PC-3 (cell line): Measurements from ENCODE around the gene RETREG1. TPM values are rescaled to one million over a fixed set of nuclear protein-coding genes. Genes with fewer than 3 reads are reported as not detected.

ENCODE experiments used
- ATAC-seq: fragments of 200-7000 bp; cut with Tn5 transposase; 2 replicates; pipeline ENCODE4 v1.9.1; 2020; ENCODE audit warnings: mild to moderate bottlenecking, moderate library complexity
- BruUV-seq: library from RNA; stranded (reverse); fragments of 400-500 nt; replicated peaks from 2 replicates; lab custom pipeline; 2021; lab: Mats Ljungman, UMichigan
- CTCF ChIA-PET: fragments of 300-600 bp; sonication (Branson Sonifier 250); formaldehyde crosslinking; loops from one replicate; lab custom pipeline; 2022; ENCODE audit warnings: antibody characterized with exemption; lab: Charles Lee
- POLR2A ChIA-PET: fragments of 300-600 bp; sonication (Branson Sonifier 250); formaldehyde crosslinking; loops from one replicate; lab custom pipeline; 2022; ENCODE audit warnings: antibody characterized with exemption; ENCODE audit not compliant: unreplicated experiment; lab: Charles Lee
- DNase-seq: peaks from one replicate; pipeline ENCODE4 v3.0.0-alpha.2; 2015
- H2AFZ ChIP-seq: fragments of 300-600 bp; sonication (generic); 2 replicates; pipeline ENCODE4 v1.6.0; 2016; ENCODE audit warnings: antibody characterized with exemption, low read length
- H3F3A ChIP-seq: fragments of 300-600 bp; sonication (generic); one replicate; pipeline ENCODE4 v1.6.0; 2017; ENCODE audit warnings: antibody characterized with exemption, low read length, control low read depth, mild to moderate bottlenecking; ENCODE audit not compliant: unreplicated experiment
- H3K27ac ChIP-seq: fragments of 300-600 bp; sonication (generic); 2 replicates; pipeline ENCODE4 v1.5.1; 2016; ENCODE audit warnings: mild to moderate bottlenecking, low read length
- H3K27me3 ChIP-seq: fragments of 300-600 bp; sonication (generic); 2 replicates; pipeline ENCODE4 v1.6.1; 2016; ENCODE audit warnings: low read length, mixed read lengths
- H3K36me3 ChIP-seq: fragments of 300-600 bp; sonication (generic); 2 replicates; pipeline ENCODE4 v1.6.1; 2016; ENCODE audit warnings: low read depth, mixed run types, low read length, mixed read lengths
- H3K4me1 ChIP-seq: fragments of 300-600 bp; sonication (generic); 2 replicates; pipeline ENCODE4 v1.5.1; 2016; ENCODE audit warnings: low read length; ENCODE audit not compliant: insufficient read depth
- H3K4me2 ChIP-seq: fragments of 300-600 bp; sonication (generic); 2 replicates; pipeline ENCODE4 v1.6.0; 2016; ENCODE audit warnings: low read length
- H3K4me3 ChIP-seq: fragments of 300-600 bp; sonication (generic); 2 replicates; pipeline ENCODE4 v1.5.1; 2016; ENCODE audit warnings: mild to moderate bottlenecking, low read length, mixed read lengths
- H3K79me2 ChIP-seq: fragments of 300-600 bp; sonication (generic); 2 replicates; pipeline ENCODE4 v1.6.1; 2017; ENCODE audit warnings: low read length, mixed read lengths
- H3K9ac ChIP-seq: fragments of 300-600 bp; sonication (generic); 2 replicates; pipeline ENCODE4 v1.6.0; 2016; ENCODE audit warnings: mild to moderate bottlenecking, low read length
- H3K9me2 ChIP-seq: fragments of 300-600 bp; sonication (generic); replicated peaks from 2 replicates; pipeline ENCODE4 v1.6.1; 2016; ENCODE audit warnings: mixed run types, low read length, mixed read lengths
- H3K9me3 ChIP-seq: fragments of 300-600 bp; sonication (generic); 2 replicates; pipeline ENCODE4 v1.6.1; 2016; ENCODE audit warnings: low read length, mixed read lengths
- H4K20me1 ChIP-seq: fragments of 300-600 bp; sonication (generic); 2 replicates; pipeline ENCODE4 v1.6.1; 2016; ENCODE audit warnings: low read length, mixed read lengths
- EZH2 ChIP-seq: fragments of 300-600 bp; sonication (generic); IDR thresholded peaks from one replicate; pipeline ENCODE4 v1.6.1; 2017; ENCODE audit warnings: antibody characterized with exemption, mild to moderate bottlenecking, low read length; ENCODE audit not compliant: unreplicated experiment
- EZH2phosphoT487 ChIP-seq: fragments of 300-600 bp; sonication (generic); IDR thresholded peaks from 2 replicates; pipeline ENCODE4 v1.6.1; 2018; ENCODE audit warnings: mild to moderate bottlenecking, antibody characterized with exemption, low read length, borderline replicate concordance
- intact Hi-C: fragments of 100-400 bp; cut with micrococcal nuclease; formaldehyde crosslinking; loops from 2 replicates; pipeline ENCODE4 v1.9.0; 2023
- total RNA-seq: library from RNA; depleted of rRNA; stranded (reverse); fragments of >200 nt; gene quantifications from 2 replicates; pipeline ENCODE4 v1.2.3, GENCODE V29; 2014
- TF ChIP-seq, protein P1 (sequence below): fragments of 300-600 bp; sonication (generic); conservative IDR thresholded peaks from 2 replicates; pipeline ENCODE4 v1.5.1; 2017; ENCODE audit warnings: antibody characterized with exemption, low read depth, mild to moderate bottlenecking, low read length

RETREG1 gene
- total RNA-seq, 1 experiment from 2014 or later, result 1.7 TPM

- H3K4me1 ChIP-seq, result no peaks in the 10 kb centered on the region
- H3K79me2 ChIP-seq, result no peaks in the 10 kb centered on the region
- intact Hi-C loops, result no loop called here
- H3F3A ChIP-seq, result no peaks in the 10 kb centered on the region
- no peaks in the 10 kb centered on the region for H3K27me3 ChIP-seq
- no peak overlapping the region for H2AFZ ChIP-seq
- no peak overlapping the region for H3K9ac ChIP-seq
- BruUV-seq, result no TSS peak
- ChIA-PET CTCF (no interaction called here), POLR2A (no interaction called here)
- no peak overlapping the region for H3K4me2 ChIP-seq
- no peak overlapping the region for H3K27ac ChIP-seq
- ATAC-seq (no peak), DNase-seq (no peak)
- no peak overlapping the region for H3K4me3 ChIP-seq
- H3K9me2 ChIP-seq, result no peaks in the 10 kb centered on the region
- H4K20me1 ChIP-seq, result no peaks in the 10 kb centered on the region
- peaks cover 19% of the 10 kb centered on the region for H3K36me3 ChIP-seq
- no peaks in the 10 kb centered on the region for H3K9me3 ChIP-seq
- TF ChIP-seq EZH2phosphoT487, result no peak
- TF ChIP-seq, protein P1, sequence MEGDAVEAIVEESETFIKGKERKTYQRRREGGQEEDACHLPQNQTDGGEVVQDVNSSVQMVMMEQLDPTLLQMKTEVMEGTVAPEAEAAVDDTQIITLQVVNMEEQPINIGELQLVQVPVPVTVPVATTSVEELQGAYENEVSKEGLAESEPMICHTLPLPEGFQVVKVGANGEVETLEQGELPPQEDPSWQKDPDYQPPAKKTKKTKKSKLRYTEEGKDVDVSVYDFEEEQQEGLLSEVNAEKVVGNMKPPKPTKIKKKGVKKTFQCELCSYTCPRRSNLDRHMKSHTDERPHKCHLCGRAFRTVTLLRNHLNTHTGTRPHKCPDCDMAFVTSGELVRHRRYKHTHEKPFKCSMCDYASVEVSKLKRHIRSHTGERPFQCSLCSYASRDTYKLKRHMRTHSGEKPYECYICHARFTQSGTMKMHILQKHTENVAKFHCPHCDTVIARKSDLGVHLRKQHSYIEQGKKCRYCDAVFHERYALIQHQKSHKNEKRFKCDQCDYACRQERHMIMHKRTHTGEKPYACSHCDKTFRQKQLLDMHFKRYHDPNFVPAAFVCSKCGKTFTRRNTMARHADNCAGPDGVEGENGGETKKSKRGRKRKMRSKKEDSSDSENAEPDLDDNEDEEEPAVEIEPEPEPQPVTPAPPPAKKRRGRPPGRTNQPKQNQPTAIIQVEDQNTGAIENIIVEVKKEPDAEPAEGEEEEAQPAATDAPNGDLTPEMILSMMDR, result no peak
- TF ChIP-seq EZH2, result no peak
Measured at GRCh38 chr5:16661713-16662112, 44.9 kb upstream of the RETREG1 start.

GRCh38 chr5:16660982-16661381, 44.2 kb upstream of the RETREG1 start:
- Histone ChIP-seq H3F3A (no peaks in the 10 kb centered on the region), H3K27me3 (no peaks in the 10 kb centered on the region), H3K79me2 (no peaks in the 10 kb centered on the region), H3K27ac (no peak overlapping the region), H3K9me3 (no peaks in the 10 kb centered on the region), H4K20me1 (no peaks in the 10 kb centered on the region), H3K9me2 (no peaks in the 10 kb centered on the region), H3K9ac (no peak overlapping the region), H3K36me3 (peaks cover 13% of the 10 kb centered on the region), H3K4me2 (no peak overlapping the region), H2AFZ (no peak overlapping the region), H3K4me3 (no peak overlapping the region), H3K4me1 (no peaks in the 10 kb centered on the region)
- ChIA-PET CTCF (no interaction called here), POLR2A (no interaction called here)
- ATAC-seq (no peak), DNase-seq (no peak)
- no peak for TF ChIP-seq EZH2phosphoT487
- no peak for TF ChIP-seq EZH2
- TF ChIP-seq, protein P1, result no peak
- BruUV-seq, result no TSS peak
- intact Hi-C loops, result no loop called here

- Histone ChIP-seq H3K27me3 (no peaks in the 10 kb centered on the region), H2AFZ (no peak overlapping the region), H4K20me1 (no peaks in the 10 kb centered on the region), H3K4me2 (no peak overlapping the region), H3K9me3 (no peaks in the 10 kb centered on the region), H3K4me3 (no peak overlapping the region), H3K79me2 (no peaks in the 10 kb centered on the region), H3K4me1 (no peaks in the 10 kb centered on the region), H3K9me2 (no peaks in the 10 kb centered on the region), H3K9ac (no peak overlapping the region), H3K27ac (no peak overlapping the region), H3K36me3 (peaks cover 5% of the 10 kb centered on the region; the same call in 1 of the 2 replicates), H3F3A (no peaks in the 10 kb centered on the region)
- ATAC-seq (no peak), DNase-seq (no peak)
- intact Hi-C loops, result no loop called here
- ChIA-PET CTCF (no interaction called here), POLR2A (no interaction called here)
- no peak for TF ChIP-seq EZH2
- no TSS peak for BruUV-seq
Measured at GRCh38 chr5:16659536-16659935, 42.7 kb upstream of the RETREG1 start.
